Renal cortex interstitium (tissue), 11 donors: ENCODE results near the gene IL13. TPM values are rescaled to one million over a fixed set of nuclear protein-coding genes. Genes with fewer than 3 reads are reported as not detected.
A peak's percentile ranks its signal among the peaks of the same experiment; 100 is the strongest.
"Not testable (repeated sequence)": the region's sequence is repeated elsewhere in the genome, so short reads cannot be mapped to it uniquely, and the experiment has no call there.

Experiments used
- DNase-seq, 11 donors: peaks; one replicate each; pipeline ENCODE4 v3.0.0-alpha.2; 2013; ENCODE audit warnings: low read depth in 9 of 11, low spot score in 4 of 11; ENCODE audit errors: extremely low read depth in 1 of 11
- polyA plus RNA-seq, 3 donors: library from polyadenylated mRNA; unstranded; fragments of 120-200 nt; gene quantifications; one replicate each; pipeline ENCODE4 v1.2.1, GENCODE V29; 2013; ENCODE audit not compliant: insufficient read length in 3 of 3

Gene IL13
- polyA plus RNA-seq, 3 donors: not detected

GRCh38 chr5:132681476-132681831, 23.5 kb downstream of the IL13 start:
- DNase-seq: no peak

- DNase-seq: no peak
These were observed 24.0 kb downstream of the IL13 start for GRCh38 chr5:132681983-132682382.

GRCh38 chr5:132684491-132684890, 26.5 kb downstream of the IL13 start:
- DNase-seq: no peak

DNA sequence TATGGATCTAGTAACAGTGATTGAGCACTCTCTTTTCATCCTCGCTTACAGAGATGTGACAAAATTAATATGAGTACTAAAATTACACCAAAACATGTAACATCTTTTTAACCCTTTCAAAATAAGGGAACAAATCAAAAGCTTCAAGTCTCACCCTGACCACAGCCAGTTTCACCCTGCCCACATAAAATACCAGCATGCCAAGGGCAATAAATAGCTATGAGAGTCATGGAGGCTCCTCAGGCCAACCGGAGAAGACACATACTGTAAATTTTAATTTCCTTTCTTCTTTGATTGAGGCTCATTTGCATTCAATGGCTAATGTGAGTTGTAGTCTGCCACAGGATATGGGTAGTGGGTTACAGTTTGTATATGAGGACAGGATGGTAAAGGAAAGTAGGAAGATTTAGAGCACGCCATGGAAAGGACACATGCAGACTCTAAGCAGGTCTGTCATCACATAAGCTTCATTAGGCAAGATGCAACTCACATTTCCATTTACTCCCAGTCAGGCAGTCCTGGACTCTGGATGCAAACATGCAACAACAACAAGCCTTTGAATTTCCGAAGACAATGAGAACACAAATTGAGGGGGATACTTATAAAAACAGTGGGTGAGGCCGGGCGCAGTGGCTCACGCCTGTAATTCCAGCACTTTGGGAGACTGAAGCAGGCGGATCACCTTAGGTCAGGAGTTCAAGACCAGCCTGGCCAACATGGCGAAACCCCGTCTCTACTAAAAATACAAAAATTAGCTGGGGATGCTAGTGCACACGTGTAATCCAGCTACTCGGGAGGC, 27.1 kb downstream of the IL13 start:
- DNase-seq: no peak

DNA sequence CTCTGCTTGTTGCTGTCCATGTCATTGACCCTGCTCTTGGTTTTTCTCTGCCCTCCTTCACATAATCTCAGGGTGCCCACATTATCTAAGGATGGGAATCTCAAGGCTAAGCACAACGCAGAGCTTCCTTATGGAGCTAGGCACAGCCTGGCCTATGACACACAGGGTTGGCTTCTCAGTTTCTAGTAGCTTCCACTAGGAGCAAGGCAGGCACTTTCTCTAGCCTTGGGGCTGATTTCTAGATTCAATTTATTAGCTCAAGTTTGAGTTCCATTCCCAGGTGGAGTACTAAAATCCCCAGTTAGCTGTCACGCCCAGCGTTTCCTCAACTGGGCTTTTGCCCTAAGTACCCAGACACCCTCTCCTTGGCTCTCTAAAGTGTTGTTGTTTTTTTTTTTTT, 28.2 kb downstream of the IL13 start:
- DNase-seq: no peak

DNA sequence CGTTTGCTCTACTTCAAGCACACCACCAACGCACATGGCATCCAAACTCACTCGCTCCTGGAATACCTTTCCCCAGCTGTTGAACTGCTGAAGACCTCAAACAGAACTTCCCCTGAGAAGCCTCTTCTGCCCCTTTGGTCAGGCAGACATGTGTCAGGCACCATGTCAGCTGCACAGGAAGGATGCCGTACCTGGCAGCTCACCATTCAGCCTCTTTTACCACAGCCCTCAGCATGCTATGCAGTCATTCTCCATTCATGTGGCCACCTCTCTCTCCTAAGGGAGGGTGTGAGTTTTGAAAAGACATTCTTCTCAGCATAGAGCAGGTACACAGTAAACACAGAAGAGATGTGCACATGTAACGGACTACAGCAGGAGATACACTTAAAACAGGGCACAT, 30.0 kb downstream of the IL13 start:
- no peak for DNase-seq

- no peak for DNase-seq
These were observed 30.8 kb downstream of the IL13 start for GRCh38 chr5:132688536-132689339.

- peak in 3 of 11 donors; percentile 13 to 23 (median 18) for DNase-seq
These were observed 31.5 kb downstream of the IL13 start for GRCh38 chr5:132689513-132689912.

DNA sequence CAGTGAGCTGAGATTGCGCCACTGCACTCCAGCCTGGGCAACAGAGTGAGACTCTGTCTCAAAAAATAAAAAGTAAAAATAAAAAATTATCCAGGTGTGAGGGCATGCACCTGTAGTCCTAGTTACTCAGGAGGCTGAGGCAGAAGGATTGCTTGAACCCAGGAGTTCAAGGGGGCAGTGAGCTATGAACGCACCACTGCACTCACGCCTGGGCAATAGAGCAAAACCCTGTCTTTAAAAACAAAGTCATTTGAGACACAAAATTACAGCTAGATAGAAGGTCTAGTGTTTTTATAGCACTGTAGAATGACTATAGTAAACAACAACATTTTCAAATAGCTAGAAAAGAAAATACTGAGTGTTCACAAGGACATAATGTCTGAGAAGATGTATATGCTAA, 32.2 kb downstream of the IL13 start:
- no peak for DNase-seq

DNA sequence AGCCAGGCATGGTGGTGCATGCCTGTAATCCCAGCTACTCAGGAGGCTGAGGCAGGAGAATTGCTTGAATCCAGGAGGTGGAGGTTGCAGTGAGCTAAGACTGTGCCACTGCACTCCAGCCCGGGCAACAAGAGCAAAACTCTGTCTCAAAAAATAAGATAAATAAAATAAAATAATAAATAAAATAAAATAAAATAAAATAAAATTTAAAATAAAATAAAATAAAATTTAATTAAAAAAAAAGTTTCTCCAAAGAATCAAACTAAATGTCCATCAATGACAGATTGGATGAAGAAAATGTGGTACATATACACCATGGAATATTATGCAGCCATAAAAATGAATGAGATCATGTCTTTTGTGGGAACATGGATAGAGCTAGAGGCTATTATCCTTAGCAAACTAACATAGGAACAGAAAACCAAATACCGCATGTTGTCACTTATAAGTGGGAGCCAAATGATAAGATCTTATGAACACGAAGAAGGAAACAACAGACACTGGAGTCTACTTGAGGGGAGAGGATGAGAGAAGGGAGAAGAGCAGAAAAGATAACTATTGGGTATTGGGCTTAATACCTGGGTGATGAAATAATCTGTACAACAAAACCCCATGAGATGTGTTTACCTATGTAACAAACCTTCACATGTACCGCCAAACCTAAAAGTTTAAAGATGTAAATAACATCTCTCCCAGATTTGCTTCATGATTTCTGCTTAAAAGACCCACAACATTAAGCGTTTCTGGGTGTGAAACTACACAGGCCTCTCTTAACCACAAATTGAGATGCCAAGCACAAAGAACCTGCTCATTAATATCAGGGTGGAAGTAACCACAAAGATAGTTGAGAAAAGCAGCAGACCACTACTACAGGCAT, 34.0 kb downstream of the IL13 start:
- DNase-seq: not testable (repeated sequence)

- DNase-seq: no peak
These were observed 34.6 kb downstream of the IL13 start for GRCh38 chr5:132692632-132692967.

- no peak for DNase-seq
These were observed 38.0 kb downstream of the IL13 start for GRCh38 chr5:132695956-132696355.

- DNase-seq: no peak
These were observed 46.9 kb downstream of the IL13 start for GRCh38 chr5:132704875-132705274.

- no peak for DNase-seq
These were observed 50.7 kb downstream of the IL13 start for GRCh38 chr5:132708645-132709044.

Other genes with a start within 250 kb of the IL13 start
- gene IRF1, start 167.4 kb upstream of the IL13 start, polyA plus RNA-seq: 10 to 100 TPM; 13.3 to 15.4 (median 15.3) TPM
- not detected for gene IL5, start 114.7 kb upstream of the IL13 start, polyA plus RNA-seq
- gene RAD50, start 101.2 kb upstream of the IL13 start, polyA plus RNA-seq: 10 to 100 TPM; 36.6 to 49.9 (median 48.8) TPM
- under 1 TPM in 1 of 3 donors, not detected in 2; 0.38 TPM for gene IL4, start 15.8 kb downstream of the IL13 start, polyA plus RNA-seq
- 10 to 100 TPM; 20.8 to 24.6 (median 21.3) TPM for gene KIF3A, start 79.4 kb downstream of the IL13 start, polyA plus RNA-seq
- 1 to 10 TPM; 3.0 to 3.8 (median 3.7) TPM for gene CCNI2, start 89.3 kb downstream of the IL13 start, polyA plus RNA-seq
- 10 to 100 TPM; 78.6 to 82.1 (median 79.2) TPM for gene SEPTIN8, start 119.1 kb downstream of the IL13 start, polyA plus RNA-seq
- 1 to 10 TPM; 3.0 to 5.3 (median 4.4) TPM for gene SOWAHA, start 155.1 kb downstream of the IL13 start, polyA plus RNA-seq
- gene SHROOM1, start 172.5 kb downstream of the IL13 start, polyA plus RNA-seq: 10 to 100 TPM; 10.8 to 26.7 (median 14.1) TPM
- 1 to 10 TPM; 1.3 to 2.1 (median 1.7) TPM for gene GDF9, start 208.3 kb downstream of the IL13 start, polyA plus RNA-seq
- gene UQCRQ, start 208.5 kb downstream of the IL13 start, polyA plus RNA-seq: 100 to 1,000 TPM; 202 to 236 (median 231) TPM
- 1 to 10 TPM; 2.5 to 6.6 (median 5.7) TPM for gene LEAP2, start 215.5 kb downstream of the IL13 start, polyA plus RNA-seq